ENCODE data around the gene DDX17.

DDX17 gene

DNA sequence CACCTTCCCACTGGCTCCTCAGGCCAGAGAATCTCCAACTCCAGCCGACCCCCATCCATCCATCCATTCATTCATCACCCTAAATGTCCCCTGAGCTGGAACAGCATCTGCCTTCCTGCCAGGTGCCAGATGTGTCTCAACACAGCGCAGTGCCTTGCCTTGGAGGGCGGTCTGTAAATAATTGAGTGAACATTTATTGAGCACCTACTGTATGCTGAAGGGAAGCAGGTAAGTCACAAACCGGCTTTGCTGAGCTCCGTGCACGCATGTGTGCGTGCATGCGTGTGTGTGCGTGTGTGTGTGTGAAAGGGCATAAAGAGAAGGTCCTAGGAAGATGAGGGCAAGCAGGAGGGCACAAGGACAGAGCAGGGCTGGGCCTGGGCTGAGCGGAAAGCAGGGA lies 61.3 kb downstream of the DDX17 start:
- Histone ChIP-seq H3K4me3 (ENCODE audit: low read depth, low read length) (no peak overlapping the region), H3K9me3 (ENCODE audit: severe bottlenecking) (no peaks in the 10 kb centered on the region), H3K27me3 (ENCODE audit: insufficient read depth, low read depth, severe bottlenecking) (no peaks in the 10 kb centered on the region), H3K36me3 (no peaks in the 10 kb centered on the region), H3K27ac (no peak overlapping the region)
- TF ChIP-seq, protein P1, sequence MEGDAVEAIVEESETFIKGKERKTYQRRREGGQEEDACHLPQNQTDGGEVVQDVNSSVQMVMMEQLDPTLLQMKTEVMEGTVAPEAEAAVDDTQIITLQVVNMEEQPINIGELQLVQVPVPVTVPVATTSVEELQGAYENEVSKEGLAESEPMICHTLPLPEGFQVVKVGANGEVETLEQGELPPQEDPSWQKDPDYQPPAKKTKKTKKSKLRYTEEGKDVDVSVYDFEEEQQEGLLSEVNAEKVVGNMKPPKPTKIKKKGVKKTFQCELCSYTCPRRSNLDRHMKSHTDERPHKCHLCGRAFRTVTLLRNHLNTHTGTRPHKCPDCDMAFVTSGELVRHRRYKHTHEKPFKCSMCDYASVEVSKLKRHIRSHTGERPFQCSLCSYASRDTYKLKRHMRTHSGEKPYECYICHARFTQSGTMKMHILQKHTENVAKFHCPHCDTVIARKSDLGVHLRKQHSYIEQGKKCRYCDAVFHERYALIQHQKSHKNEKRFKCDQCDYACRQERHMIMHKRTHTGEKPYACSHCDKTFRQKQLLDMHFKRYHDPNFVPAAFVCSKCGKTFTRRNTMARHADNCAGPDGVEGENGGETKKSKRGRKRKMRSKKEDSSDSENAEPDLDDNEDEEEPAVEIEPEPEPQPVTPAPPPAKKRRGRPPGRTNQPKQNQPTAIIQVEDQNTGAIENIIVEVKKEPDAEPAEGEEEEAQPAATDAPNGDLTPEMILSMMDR (IDR thresholded peaks at IDR 0.05; ENCODE audit: low read depth, low read length): no peak
- DNase-seq: no peak

DNA sequence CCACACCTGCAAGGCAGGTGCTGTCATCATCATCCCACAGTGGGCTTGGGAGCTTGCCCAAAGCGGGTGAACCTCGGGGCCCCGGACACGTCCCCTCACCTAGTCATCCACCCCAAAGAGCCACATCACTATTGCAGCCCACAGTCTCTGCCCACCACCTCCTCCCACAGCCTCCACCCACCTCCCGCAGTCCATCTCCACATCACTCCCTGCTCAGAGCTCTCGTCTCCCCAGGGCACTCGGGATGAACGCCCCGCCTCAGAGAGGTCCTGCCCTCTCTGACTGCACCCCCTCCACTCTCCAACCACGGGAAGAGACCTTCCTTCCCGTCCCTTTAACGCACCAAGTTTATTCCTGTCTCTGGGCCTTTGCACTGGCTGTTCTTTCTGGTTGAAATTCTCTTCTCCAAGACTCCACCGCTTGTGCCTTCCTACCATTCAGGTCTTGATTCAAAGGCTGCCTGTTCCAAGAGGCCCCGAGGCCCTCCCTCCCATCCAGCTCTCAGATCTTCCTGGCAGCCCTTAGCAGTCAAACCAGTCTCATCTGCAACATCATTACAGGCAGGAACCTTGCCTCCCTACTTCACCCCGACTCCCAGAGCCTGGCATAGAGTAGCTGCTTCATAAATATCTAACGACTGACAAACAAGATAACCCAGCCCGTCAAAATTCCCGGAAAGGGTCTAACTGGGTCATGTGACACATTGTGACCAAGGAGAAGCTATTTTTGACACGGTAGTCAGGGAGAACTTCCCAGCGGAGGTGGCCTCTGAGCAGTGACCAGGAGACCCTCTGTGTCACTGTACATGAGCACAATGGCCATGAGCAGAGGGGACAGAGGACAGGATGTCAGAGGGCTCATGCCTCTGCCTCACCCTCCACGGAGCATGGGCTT lies 62.2 kb downstream of the DDX17 start:
- no peak overlapping the region for H3K4me3 ChIP-seq (ENCODE audit: low read depth, low read length)
- no peak for DNase-seq
- no peaks in the 10 kb centered on the region for H3K27me3 ChIP-seq (ENCODE audit: insufficient read depth, low read depth, severe bottlenecking)
- H3K27ac ChIP-seq: no peak overlapping the region
- TF ChIP-seq, protein P1 (IDR thresholded peaks at IDR 0.05; ENCODE audit: low read depth, low read length): no peak
- H3K9me3 ChIP-seq (ENCODE audit: severe bottlenecking): no peaks in the 10 kb centered on the region
- no peaks in the 10 kb centered on the region for H3K36me3 ChIP-seq

DNA sequence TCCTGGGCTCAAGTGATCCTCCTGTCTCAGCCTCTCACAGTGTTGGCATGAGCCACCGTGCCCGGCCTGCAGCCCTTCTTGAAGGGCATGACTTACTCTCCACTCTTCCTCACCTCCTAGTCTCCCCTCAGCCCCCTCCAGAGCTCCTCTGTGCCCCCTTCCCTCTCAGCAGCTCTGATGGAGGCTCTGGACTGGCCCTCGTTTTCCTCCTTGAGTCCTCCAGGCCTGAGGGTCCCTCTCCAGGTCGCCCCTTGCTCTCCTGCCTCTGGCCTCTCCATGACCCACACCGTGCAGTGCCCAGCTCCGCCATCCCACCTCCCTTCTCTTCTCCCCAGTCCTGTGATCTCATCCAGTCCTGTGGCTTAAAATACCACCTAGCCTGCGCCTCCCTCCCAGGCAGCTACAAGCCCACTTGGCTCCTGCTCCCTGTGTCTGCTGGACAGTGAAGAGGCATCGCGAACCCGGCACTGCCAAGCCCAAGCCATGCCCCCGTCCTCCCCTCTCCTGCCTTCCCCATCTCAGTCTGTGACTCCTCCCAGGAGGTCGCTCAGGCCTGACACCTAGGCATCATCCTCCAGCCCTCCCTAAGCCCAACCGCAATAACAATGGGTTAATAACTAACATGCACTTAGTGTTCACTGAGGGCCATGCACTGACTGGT lies 63.0 kb downstream of the DDX17 start:
- Histone ChIP-seq H3K4me3 (ENCODE audit: low read depth, low read length) (no peak overlapping the region), H3K27me3 (ENCODE audit: insufficient read depth, low read depth, severe bottlenecking) (no peaks in the 10 kb centered on the region), H3K9me3 (ENCODE audit: severe bottlenecking) (no peaks in the 10 kb centered on the region), H3K27ac (no peak overlapping the region), H3K36me3 (no peaks in the 10 kb centered on the region)
- DNase-seq: no peak
- TF ChIP-seq, protein P1 (IDR thresholded peaks at IDR 0.05; ENCODE audit: low read depth, low read length): no peak

DNA sequence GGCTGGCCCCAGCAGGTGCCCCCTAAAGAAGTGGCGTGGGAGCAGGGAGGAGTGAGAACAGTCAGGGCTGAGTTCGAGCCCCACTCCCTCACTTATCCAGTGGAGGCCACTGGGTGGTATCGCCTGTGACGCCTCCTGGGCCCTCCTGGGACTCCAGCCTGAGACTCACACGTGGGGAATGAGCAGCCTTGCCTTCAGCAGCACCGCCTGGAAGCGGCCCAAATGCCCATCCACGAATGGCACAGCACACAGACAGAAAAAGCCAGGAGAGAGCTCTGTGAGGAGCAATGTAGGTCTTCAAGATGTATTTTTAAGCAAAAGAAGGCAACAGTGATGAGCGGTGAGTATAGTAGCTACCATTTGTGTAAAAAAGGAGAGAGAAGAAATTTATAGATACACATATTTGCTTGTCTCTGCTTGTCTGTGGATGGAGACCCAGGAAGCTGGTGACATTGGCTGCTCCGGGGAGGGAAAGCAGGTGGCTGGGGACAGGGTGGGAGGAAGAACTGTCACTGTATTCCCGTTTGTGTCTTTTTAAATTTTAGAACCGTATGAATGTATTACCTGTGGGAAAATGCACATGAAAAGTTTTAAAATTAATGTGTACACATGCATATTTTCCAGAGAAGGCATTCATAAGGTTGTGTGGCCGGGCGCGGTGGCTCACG lies 64.4 kb downstream of the DDX17 start:
- Histone ChIP-seq H3K36me3 (no peaks in the 10 kb centered on the region), H3K27ac (no peak overlapping the region), H3K27me3 (ENCODE audit: insufficient read depth, low read depth, severe bottlenecking) (no peaks in the 10 kb centered on the region), H3K4me3 (ENCODE audit: low read depth, low read length) (no peak overlapping the region), H3K9me3 (ENCODE audit: severe bottlenecking) (no peaks in the 10 kb centered on the region)
- no peak for DNase-seq
- TF ChIP-seq, protein P1 (IDR thresholded peaks at IDR 0.05; ENCODE audit: low read depth, low read length): no peak

DNA sequence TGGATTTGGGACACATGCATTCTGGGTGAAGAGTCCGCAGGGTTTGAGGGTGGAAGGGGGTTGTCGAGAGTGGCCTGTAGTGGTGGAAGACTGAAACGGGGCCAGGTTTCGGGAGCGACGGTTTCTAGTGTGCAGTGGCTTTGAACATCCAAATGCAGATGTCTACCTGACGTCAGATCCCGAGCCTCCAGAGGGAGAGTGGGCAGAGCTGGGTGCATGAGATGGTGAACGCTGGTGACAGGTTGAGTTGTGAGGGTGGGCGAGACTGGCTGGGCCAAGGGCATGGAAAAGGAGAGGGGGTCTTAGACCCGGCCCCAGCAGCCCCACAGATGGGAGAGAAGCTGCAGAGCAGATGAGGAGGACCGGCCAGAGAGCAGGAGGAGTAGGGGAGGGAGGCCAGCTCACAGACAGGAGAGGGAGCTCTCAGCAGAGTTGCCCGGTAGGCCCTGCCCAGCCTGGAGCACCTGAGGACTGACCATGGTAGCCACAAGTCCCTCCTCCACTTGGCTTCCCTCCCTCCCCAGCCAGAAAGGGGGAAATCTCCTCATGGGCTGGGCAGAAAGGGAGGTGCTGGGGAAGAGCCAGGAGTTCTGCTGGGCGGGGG lies 65.3 kb downstream of the DDX17 start:
- Histone ChIP-seq H3K27me3 (ENCODE audit: insufficient read depth, low read depth, severe bottlenecking) (no peaks in the 10 kb centered on the region), H3K4me3 (ENCODE audit: low read depth, low read length) (no peak overlapping the region), H3K36me3 (no peaks in the 10 kb centered on the region), H3K27ac (no peak overlapping the region), H3K9me3 (ENCODE audit: severe bottlenecking) (no peaks in the 10 kb centered on the region)
- no peak for DNase-seq
- TF ChIP-seq, protein P1 (IDR thresholded peaks at IDR 0.05; ENCODE audit: low read depth, low read length): no peak

All from WERI-Rb-1 (cell line).